Mesothelial cell of epicardium (in vitro differentiated cells): ENCODE measurements around the gene MT1G. TPM values are rescaled to one million over a fixed set of nuclear protein-coding genes. Genes with fewer than 3 reads are reported as not detected.
A peak's percentile ranks its signal among the peaks of the same experiment; 100 is the strongest.

ENCODE experiments used
- DNase-seq, 2 experiments: peaks; one replicate each; pipeline ENCODE4 v3.0.0; 2021; ENCODE audit warnings: low spot score in 2 of 2; ENCODE audit not compliant: unreplicated experiment in 2 of 2
- H3K27ac Mint-ChIP-seq: 2 replicates; pipeline ENCODE4 v1.8.0; 2021; ENCODE audit warnings: mixed read lengths
- H3K27me3 Mint-ChIP-seq: 2 replicates; pipeline ENCODE4 v1.8.0; 2021; ENCODE audit warnings: low read depth, mixed read lengths
- H3K36me3 Mint-ChIP-seq: 2 replicates; pipeline ENCODE4 v1.8.0; 2021; ENCODE audit warnings: mixed read lengths
- H3K4me1 Mint-ChIP-seq: 2 replicates; pipeline ENCODE4 v1.8.0; 2021; ENCODE audit warnings: mixed read lengths
- H3K4me3 Mint-ChIP-seq: 2 replicates; pipeline ENCODE4 v1.8.0; 2021; ENCODE audit warnings: mild to moderate bottlenecking, moderate library complexity, mixed read lengths
- H3K9me3 Mint-ChIP-seq: 2 replicates; pipeline ENCODE4 v1.8.0; 2021; ENCODE audit warnings: mixed read lengths
- CTCF ChIP-seq: fragments of 200-600 bp; sonication (generic); IDR thresholded peaks from one replicate; pipeline ENCODE4 v1.5.0; 2021; ENCODE audit warnings: antibody characterized with exemption; ENCODE audit not compliant: unreplicated experiment
- total RNA-seq: library from RNA; stranded (reverse); gene quantifications from 3 replicates; pipeline ENCODE4 v1.2.1, GENCODE V29; 2021

MT1G gene
- total RNA-seq, 1 donor from 2014 or later: not detected

DNA sequence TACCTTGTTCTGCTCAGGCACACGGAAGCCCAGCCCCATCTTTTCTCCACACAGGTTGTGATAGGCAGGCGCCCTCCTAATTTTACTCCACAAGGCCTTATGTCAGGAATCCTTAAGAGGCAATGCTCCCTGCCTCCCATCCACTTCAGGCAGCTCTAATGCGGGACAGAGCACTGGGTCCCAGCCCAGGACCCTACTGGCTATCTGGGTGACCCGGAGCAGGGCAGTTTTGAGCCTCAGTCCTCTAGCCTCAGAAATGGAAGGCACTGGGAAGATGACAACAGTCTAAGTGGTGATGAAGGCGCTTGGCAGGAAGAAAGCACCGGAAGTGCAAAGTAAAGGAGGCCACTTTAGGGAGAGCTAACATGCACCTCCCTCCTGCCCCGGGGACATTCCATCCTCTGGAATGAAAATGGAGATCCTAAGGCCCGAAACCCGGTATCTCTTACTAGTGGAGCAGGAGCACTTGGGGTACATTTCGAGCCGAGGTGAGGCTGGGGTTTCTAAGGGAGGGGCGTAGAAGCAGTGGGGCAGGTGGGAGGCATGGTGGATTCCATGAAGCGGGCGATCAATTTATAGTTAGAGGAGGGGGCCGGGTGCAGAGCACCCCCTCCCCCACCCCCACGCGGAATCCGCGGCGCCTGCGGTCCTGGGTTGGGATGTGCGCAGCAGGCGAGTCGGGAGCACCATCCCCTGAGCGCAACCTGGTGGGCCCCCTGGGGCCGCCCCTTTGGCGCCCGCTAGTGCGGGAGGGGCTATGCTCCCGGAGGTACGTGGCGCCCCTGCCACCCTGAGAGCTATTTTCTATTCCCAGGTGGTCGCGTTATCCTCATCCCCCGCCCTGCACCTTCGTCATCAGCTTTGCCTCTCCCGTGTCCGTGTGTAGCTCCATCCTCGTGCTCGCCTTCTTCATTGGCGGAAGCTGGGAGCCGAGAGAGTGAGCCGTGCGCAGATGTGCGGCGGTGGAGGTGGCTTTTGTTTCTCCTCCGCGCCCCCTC, 5.2 kb downstream of the MT1G start:
- Mint-ChIP-seq H3K27ac (no peak overlapping the region), H3K36me3 (no peaks in the 10 kb centered on the region), H3K27me3 (peaks cover 99% of the 10 kb centered on the region), H3K4me1 (peaks cover 13% of the 10 kb centered on the region), H3K4me3 (peak overlapping the region; percentile 59), H3K9me3 (no peaks in the 10 kb centered on the region)
- TF ChIP-seq CTCF: no peak
- DNase-seq: no peak

- TF ChIP-seq CTCF: no peak
- no peak for DNase-seq
- peaks cover 90% of the 10 kb centered on the region for H3K27me3 Mint-ChIP-seq
- H3K27ac Mint-ChIP-seq: no peak overlapping the region
- H3K9me3 Mint-ChIP-seq: no peaks in the 10 kb centered on the region
- H3K36me3 Mint-ChIP-seq: no peaks in the 10 kb centered on the region
- peaks cover 12% of the 10 kb centered on the region for H3K4me1 Mint-ChIP-seq
- peak overlapping the region; percentile 79 for H3K4me3 Mint-ChIP-seq
Observed at GRCh38 chr16:56658327-56658875, 9.5 kb downstream of the MT1G start.

DNA sequence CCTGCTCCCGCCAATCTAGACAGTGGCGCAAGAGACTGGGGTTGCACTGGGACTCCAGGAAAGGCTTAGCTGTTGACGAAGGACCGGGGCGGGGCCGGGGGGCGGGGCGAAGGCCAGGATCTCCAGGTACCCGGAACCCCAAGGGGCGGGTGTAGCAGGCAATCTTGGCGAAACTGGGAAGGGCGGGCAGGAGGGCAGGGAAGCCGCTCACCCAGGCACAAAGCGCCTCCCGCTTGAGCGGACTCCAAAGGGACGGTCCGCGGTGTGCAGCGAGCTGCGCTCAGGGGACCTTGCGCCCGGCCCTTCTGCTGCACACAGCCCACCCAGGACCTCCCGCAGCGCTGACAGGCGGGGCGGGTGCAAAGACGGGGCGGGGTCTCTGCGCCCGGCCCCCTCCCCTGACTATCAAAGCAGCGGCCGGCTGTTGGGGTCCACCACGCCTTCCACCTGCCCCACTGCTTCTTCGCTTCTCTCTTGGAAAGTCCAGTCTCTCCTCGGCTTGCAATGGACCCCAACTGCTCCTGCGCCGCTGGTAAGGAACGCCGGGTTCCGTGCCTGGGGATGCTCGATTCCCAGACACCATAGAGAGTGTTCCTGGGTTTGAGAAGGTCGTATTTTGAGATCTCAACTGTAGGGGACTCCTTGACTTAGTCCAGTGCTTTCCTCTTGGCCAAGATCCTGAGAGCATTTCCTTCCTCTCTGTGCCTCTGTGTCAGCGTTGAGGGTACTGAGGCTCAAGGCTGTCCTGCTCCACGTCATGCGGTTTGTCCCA, 10.1 kb downstream of the MT1G start, which contains the start of gene MT1F:
TSS of gene MT1F (plus strand) at position 405 of the 772 bp plus-strand sequence. CDS start at position 505, 100 bp downstream.
- H3K9me3 Mint-ChIP-seq: no peaks in the 10 kb centered on the region
- DNase-seq: no peak
- H3K4me3 Mint-ChIP-seq: peak within 1 kb of the TSS; percentile 79
- peaks cover 10% of the 10 kb centered on the region for H3K4me1 Mint-ChIP-seq
- no peak for TF ChIP-seq CTCF
- H3K36me3 Mint-ChIP-seq: no peaks in the 10 kb centered on the region
- H3K27me3 Mint-ChIP-seq: peaks cover 90% of the 10 kb centered on the region
- H3K27ac Mint-ChIP-seq: no peak within 1 kb of the TSS

DNA sequence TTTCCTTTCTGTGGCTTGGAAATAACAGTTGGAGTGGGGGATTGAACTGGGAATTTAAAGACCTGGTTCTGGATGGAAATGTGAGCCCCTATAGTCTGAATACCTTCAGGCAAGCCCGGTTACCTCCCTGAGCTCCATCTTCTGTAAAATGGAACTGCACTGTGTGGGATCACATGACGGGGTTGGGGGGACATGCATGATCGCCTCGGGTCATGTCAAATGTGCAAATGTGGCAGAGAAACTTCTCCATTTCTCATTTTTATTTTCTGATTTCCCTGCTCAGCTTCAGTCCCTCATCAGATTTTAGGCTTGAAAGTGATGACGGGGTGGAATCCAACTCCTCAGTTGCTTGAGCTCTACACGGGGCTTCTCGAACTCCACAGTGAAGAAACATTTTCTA, 14.6 kb downstream of the MT1G start:
- peaks cover 90% of the 10 kb centered on the region for H3K27me3 Mint-ChIP-seq
- no peaks in the 10 kb centered on the region for H3K9me3 Mint-ChIP-seq
- no peak for DNase-seq
- no peak overlapping the region for H3K27ac Mint-ChIP-seq
- H3K4me3 Mint-ChIP-seq: no peak overlapping the region
- H3K4me1 Mint-ChIP-seq: peaks cover 4% of the 10 kb centered on the region
- no peak for TF ChIP-seq CTCF
- no peaks in the 10 kb centered on the region for H3K36me3 Mint-ChIP-seq

- H3K27me3 Mint-ChIP-seq: peaks cover 91% of the 10 kb centered on the region
- H3K4me3 Mint-ChIP-seq: no peak overlapping the region
- no peaks in the 10 kb centered on the region for H3K4me1 Mint-ChIP-seq
- DNase-seq: no peak
- no peaks in the 10 kb centered on the region for H3K36me3 Mint-ChIP-seq
- TF ChIP-seq CTCF: no peak
- H3K9me3 Mint-ChIP-seq: no peaks in the 10 kb centered on the region
- no peak overlapping the region for H3K27ac Mint-ChIP-seq
Observed at GRCh38 chr16:56652600-56652999, 15.3 kb downstream of the MT1G start.
